ENCODE data around the gene MKLN1.

GRCh38 chr7:131385039-131385605 lies 57.4 kb downstream of the MKLN1 start:
- TF ChIP-seq CTCF (IDR thresholded peaks at IDR 0.05; ENCODE audit: poor library complexity, severe bottlenecking) (no peak), POLR2AphosphoS5 (IDR thresholded peaks at IDR 0.05) (no peak)
